GM23248 (cell line): Measurements from ENCODE around the gene TMIGD1.

Experiments used
- EZH2 ChIP-seq: fragments of 200-600 bp; sonication (generic); IDR thresholded peaks from 2 replicates; pipeline ENCODE4 v1.6.1; 2018; ENCODE audit warnings: antibody characterized with exemption, mild to moderate bottlenecking; ENCODE audit not compliant: insufficient read depth, poor library complexity, severe bottlenecking
- EZH2phosphoT487 ChIP-seq: fragments of 200-600 bp; sonication (generic); IDR thresholded peaks from 2 replicates; pipeline ENCODE4 v1.6.1; 2018; ENCODE audit warnings: antibody characterized with exemption, moderate library complexity, mild to moderate bottlenecking, low read depth; ENCODE audit not compliant: insufficient read depth

DNA sequence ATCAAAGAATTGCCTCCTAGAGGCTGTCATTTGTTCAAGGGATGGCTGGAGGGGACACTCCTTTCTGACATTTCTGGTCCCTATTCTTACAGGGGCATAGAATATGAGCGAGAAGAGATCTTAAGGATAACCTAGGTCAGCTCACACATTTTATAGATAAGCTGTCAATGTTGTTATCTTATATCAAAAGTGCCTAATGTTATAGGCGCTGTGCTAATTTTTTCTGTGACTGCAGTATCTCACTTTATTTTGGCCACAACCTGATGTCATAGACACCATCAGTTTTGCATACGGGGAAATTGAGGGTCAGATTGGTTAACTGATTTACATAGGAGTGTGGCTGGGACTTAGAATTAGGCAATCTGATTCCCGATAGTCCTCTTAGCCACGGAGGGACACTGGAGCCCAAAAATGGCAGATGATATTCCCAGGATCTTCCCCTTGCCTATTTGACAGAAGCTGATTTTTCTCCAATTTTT is 46.1 kb upstream of the TMIGD1 start:
- TF ChIP-seq EZH2phosphoT487 (no peak), EZH2 (no peak)
